HG03342 (cell line): Measurements from ENCODE around the gene CCL3.
A peak's percentile ranks its signal among the peaks of the same experiment; 100 is the strongest.
"Not testable (repeated sequence)": the region's sequence is repeated elsewhere in the genome, so short reads cannot be mapped to it uniquely, and the experiment has no call there.

ENCODE experiments used
- ATAC-seq: cut with Tn5 transposase; IDR thresholded peaks from one replicate; pipeline ENCODE4 v1.9.1; 2021; ENCODE audit warnings: mild to moderate bottlenecking, moderate library complexity; ENCODE audit not compliant: unreplicated experiment

The CCL3 gene

DNA sequence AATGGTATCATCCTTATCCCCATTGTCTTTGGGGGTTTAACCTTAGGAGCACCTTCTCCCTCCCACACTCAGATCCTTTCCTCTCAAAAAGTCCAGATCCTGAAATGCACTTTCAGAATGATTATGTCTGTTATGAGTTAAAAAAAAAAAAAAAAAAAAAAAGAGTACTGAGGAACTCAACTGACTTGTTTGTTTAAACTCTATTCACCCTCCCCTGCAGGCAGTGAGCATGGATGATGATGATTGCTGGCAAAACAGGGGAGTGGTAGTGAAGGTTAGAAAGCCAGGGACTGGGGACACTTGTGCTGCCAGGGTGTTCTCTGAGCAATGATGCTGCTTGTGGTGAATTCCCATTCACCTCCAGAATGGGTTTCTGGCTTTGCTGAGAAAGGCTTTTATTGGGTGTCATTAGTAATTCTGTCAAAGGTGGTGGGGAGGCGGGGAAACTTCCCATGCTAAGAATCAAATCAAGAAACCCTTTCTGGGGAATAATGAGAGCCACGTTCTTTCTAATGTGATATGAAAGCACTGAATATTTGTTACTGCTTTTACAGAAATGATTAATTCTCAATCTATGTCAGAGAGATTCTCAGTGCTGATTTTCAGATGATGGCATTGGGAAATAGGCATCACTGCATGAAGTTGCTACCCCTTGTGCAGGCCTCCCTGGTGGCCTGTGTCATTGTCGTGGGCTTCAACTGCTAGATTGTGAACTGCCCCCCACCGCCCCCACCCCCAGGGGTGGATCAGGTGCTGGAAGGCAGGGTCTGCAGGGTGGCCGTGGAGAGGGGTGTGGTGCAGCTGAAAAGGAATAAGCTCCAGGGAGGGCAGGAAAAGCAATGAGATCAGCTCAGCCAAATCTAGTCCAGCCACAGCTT lies 27.8 kb upstream of the CCL3 start:
- ATAC-seq: no peak

DNA sequence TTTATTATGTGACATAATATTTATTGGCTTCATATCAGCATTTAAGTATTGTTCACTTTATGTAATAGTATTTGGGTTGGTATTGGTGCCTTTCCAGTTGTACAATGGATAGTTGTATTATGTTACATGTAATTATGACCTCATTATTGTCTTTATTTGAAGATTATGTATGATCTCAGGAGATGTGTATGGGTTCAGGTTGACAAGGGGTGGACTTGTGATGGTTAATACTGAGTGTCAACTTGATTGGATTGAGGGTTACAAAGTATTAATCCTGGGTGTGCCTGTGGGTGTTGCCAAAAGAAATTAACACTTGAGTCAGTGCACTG lies 25.7 kb upstream of the CCL3 start:
- not testable (repeated sequence) for ATAC-seq

DNA sequence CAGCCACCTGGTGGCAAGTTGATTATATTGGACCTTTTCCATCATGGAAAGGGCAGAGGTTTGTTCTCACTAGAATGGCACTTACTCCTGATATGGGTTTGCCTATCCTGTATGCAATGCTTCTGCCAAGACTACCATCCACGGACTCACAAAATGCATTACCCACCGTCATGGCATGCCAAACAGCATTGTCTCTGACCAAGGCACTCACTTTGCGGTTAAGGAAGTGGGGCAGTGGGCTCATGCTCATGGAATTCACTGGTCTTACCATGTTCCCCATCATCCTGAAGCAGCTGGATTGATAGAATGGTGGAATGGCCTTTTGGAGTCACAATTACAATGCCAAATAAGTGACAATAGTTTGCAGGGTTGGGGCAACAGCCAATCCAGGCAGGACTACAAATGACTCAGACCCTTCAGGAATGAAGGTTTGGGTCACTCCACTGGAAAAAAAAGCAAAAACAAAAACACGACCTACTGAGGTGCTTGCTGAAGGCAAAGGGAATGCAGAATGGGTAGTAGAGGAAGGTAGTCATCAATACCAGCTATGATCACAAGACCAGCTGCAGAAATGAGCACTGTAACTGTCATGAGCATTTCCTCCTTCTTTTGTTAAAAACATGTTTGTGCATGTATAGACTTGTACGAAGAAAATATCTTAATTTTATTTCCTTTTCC lies 25.2 kb upstream of the CCL3 start:
- ATAC-seq: not testable (repeated sequence)

DNA sequence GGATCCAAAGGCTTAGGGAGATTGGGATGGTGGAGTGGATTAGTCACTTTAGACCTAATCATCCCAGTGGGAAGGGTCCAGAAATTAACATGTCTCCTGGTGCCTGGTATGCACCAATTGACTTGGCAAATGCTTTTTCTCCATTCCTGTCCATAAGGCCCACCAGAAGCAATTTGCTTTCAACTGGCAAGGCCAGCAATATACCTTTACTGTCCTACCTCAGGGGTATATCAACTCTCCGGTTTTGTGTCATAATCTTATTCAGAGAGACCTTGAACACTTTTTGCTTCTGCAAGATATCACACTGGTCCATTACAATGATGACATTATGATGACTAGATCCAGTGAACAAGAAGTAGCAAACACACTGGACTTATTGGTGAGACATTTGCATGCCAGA lies 23.2 kb upstream of the CCL3 start:
- not testable (repeated sequence) for ATAC-seq

DNA sequence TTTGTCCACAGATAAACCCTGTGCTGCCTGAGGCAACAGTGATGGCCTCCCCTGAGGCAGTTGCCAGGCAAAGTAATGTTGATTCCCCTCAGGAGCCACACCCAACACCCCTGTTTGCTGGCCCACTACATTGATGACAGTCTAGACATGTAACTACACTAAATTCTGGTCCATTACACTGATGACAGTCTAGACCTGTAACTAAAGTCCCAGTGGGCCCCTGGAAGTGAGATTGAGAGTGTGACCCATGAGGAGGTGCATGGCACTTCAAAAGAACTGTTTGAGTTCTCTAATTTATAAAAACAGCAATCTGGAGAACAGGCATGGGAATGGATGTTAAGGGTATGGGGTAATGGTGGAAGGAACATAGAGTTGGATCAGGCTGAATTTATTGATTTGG lies 22.6 kb upstream of the CCL3 start:
- no peak for ATAC-seq

DNA sequence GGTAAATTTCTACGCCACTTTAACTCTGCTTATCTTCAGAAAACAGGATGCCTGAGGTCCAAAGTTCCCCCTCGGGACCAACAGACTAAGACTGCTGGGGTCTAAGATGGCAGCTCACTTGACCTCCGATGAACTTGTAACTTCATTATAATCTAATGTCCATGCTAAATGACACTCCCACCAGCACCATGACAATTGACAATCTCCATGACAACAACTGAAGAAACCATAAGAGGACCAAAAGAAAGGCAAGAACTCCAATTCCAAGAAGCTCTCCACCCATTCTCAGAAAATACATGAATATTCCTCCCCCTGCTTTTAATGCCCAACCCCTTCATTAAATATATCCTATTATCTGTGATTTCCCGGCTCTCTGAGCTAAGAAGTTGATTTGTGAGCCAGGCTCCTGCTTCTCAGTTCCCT lies 21.1 kb upstream of the CCL3 start:
- no peak for ATAC-seq

DNA sequence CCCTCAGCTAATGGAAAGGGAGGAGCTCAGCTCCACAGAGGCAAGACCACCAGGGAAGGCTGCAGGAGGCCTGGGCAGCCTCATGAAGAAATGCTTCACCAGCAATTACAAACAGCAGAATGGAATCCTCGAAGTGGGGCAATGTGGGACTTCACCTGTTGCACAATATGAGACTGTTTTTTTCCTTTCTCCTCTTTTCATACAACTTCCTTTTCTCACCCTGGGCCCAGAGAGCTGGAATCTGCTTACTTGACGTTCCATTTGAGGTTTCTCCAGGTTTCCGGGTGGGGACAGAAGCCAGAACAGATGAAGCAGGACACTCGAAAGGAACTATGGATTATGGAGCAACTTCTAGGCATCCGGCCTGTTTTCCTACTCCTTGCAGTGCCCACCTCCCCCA lies 18.3 kb upstream of the CCL3 start:
- ATAC-seq: not testable (repeated sequence)

DNA sequence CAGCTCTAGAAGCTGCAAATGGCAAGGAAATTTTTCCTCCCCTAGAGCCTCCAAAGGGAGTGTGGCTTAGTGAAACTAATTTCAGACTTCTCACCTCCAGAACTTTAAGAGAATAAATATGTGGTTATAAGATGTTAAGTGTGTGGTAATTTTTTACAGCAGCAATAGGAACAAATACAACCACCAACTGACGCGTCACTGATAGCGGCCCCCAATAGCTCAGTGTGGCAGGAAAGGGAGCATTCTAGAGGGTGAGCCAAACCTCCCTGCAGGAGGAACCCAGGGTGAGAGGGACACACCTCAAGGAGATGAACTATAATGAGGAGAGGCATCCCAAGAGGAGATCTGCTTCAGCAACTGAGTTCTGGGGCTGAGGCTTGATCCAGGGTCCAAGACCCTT lies 17.7 kb upstream of the CCL3 start:
- ATAC-seq: no peak

DNA sequence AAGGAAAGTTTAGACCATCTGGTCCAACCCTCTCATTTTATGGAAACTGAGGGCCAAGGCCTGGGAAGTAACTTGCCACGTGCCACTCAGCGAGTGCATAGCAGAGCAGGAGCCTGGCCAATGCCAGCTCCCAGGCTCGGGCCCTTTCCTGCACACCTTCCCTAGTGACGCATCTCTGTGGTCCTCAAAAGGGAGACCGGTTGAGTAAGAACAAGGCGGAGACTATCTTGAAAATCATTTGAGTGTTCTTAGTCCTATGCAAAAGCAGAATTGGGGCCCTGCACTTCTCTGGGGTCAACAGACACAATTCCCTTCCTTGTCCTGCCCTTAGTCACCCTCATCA lies 16.5 kb upstream of the CCL3 start:
- ATAC-seq: no peak

DNA sequence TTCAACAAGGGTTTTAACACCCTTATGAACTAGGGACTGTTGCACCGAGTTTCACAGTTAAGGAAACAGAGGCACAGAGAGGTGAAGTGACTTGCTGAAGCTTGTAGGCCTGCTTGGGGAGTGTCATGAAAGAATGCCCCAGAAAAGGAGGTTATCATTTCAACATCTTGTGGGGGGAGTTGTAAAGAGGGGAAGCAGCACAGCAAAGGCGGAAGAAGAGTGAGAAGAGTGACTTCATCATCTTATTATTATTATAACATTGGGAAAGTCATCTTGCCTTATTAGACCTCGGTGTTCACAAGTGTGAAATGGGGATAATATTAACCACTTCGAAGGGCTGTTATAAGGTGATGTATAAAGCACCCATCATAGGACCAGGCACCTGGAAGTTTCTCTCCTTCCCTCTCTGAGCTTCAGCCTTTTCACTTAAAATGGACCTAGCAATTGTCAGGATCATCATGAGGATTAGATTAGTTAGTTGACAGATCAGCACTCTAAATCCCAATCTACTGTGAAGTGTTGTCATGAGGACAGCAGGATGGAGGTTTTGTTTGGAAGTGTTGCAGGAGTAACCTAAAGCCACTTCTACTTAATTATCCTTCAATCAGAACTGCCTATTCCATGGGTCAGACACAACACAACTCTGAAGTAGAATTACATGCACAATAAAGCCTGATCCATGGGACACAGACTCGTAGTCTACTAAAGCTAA lies 16.0 kb upstream of the CCL3 start:
- ATAC-seq: no peak

DNA sequence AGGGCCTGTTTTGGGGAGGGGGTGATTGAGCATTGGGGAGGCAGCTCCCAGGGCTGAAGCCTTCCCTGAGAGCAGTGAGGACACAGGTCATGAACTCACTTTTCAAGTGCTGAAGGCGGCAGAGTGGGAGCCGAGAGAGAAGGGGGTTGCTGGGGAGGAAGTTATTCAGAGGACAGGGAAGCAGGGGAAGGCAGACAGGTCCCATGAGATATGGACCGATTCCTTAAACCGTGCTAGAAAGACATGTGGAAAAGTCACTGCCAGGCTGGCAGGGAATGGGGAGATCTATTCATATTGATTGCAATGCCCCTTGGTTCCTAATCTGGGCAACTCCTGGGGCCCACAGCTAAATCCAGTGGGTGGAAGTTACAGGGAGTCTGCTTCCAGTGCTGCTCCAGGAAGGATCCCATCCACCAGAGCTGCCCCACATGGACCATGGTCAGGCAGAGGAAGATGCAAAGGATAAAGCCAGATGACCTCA lies 14.8 kb upstream of the CCL3 start:
- ATAC-seq: no peak

DNA sequence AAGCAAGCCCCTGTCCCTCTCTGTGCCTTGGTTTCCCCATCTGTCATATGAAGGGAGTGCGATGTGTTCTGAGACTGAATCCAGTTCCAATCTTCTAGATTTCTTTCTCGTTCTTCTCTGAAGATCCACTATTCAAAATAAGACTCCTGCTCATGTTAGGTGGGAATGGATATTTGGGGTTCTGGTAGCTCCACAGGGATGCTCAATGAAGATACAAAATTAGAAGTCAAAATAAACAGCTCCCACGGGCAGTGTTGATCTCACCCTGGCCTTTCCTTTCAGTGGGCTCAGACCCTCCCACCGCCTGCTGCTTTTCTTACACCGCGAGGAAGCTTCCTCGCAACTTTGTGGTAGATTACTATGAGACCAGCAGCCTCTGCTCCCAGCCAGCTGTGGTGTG lies 14.3 kb upstream of the CCL3 start:
- not testable (repeated sequence) for ATAC-seq

DNA sequence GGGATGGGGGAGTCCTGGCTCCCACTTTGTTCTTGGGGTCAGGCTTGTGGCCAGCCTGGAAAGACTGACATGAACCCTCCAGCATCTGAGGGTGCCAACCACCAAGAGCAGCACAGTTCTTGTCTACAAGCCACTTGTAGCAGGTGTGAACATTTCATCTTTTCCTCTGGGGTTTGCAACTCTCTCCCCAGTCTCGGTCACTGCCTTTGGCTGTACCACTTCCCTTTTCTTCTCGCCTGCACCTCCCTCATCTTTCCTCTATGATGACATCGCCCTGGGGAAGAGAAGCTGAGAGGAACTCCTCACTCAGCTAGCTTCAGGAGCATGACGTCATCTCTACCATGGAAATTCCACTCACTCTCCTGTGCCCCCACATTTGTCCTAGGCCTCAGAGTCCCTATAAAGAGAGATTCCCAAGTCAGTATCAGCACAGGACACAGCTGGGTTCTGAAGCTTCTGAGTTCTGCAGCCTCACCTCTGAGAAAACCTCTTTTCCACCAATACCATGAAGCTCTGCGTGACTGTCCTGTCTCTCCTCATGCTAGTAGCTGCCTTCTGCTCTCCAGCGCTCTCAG lies 13.5 kb upstream of the CCL3 start, which contains the start of gene CCL4:
Gene CCL4 (plus strand): TSS at position 427 of the 575 bp plus-strand sequence. CDS start 79 bp downstream, at position 506.
- ATAC-seq: peak; percentile 72

DNA sequence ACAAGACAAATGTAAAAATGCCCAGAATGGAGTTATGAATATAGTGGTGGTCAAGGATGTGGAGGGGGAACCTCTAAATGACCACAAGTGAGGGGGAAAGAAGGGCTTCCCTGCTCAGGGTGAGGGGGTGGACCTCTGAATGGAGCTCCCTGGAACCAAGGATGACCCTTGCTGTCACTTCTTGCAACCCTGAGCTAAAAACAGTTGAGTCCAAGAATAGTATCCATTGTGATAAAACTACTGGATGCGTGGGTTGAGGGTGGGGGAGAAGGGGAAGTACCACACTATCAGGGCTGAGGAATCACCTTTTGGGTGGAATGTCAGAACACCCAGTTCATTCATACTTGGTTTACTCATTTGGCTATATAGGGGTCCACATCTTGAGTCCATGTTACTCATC lies 9.1 kb upstream of the CCL3 start:
- not testable (repeated sequence) for ATAC-seq

DNA sequence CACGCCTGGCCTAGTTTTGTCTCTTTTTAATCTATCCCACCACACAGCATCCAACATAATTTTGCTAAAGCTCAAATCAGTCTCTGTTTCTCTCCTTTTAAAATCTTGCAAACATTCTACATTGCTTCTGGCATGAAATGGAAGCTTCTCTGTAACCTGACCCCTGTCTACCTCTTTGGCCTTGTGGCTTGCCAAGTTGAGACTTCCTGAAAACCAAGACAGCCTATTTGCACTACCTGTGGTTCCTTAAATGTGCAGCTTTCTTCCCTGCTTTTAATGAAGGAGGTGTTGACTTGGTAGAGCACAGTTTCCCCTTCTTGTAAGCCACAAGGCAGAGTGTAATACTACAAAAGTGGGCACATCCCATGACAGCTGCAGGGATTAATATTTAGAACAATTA lies 6.0 kb upstream of the CCL3 start:
- no peak for ATAC-seq

DNA sequence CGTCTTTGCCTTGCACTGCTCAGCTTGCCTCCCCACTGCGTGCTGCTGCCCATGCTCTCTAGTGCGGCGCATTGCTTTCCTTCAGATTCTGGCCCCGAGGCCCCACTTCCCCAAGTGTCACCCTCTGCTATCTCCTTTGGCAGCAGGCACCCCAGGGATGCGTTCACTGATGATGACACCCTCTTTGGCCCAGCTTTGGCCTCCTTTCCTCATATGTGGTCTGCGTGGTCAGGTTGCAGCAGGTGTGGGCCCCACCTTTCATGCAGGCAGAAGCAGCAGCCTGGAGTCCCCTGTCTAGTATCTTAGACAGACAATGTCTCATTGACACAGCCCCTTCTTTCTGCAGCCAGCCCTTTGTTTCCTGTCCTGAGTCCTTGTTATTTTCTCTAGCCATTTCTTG lies 4.8 kb upstream of the CCL3 start:
- no peak for ATAC-seq

DNA sequence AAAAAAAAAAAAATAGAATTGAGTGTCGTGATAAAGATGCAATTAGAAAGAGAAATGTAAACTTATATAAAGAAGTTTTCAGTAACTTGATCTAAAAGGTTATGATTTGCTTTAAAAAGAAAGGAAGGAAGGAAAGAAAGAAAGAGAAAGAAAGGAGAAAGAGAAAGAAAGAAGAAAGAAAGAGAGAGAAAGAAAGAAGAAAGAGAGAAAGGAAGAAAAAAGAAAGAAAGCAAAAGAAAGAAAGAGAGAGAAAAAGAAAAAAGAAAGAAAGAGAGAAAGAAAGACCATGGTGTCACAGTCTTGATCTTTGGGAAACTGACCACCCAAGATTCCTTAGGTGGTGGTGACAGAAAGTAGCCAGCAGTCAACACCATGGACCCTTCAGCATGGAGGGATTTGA lies 4.3 kb upstream of the CCL3 start:
- ATAC-seq: no peak

DNA sequence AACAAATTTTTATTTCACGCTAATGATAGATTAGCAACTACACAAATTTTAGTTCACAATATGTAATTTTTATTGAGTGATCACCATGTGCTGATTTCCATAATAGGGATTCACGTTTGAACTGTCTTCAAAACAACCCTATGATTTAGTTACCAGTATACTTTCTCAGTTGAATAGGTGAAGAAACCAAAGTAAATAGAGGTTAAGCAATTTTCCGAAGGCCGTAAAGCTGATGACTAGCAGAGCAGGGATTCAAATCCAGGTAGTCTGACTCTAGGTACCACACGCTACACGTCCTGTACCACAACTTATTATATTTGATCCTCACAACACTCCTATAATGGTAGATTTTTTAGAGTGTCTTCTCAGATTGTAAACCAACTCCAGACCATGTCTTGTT lies 2.8 kb upstream of the CCL3 start:
- ATAC-seq: not testable (repeated sequence)

DNA sequence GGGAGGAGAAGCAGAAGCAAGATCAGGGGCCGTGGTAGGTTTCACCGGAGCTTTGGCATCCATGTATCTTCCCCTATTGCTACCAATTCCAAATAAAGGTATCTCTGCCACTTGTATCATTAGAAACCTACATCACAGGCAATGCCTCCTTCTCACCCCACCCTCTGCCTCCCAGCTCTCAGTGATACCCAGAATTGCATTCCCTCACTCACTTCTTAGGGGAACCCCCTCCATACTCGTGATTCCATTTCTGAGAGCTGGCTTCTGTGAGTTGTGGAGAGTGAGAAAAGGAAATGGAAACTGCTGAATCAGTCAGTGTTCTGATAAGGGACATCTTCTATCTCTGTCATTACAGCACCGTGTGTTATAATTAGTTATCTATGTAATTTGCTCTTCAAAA lies 2.3 kb upstream of the CCL3 start:
- no peak for ATAC-seq

DNA sequence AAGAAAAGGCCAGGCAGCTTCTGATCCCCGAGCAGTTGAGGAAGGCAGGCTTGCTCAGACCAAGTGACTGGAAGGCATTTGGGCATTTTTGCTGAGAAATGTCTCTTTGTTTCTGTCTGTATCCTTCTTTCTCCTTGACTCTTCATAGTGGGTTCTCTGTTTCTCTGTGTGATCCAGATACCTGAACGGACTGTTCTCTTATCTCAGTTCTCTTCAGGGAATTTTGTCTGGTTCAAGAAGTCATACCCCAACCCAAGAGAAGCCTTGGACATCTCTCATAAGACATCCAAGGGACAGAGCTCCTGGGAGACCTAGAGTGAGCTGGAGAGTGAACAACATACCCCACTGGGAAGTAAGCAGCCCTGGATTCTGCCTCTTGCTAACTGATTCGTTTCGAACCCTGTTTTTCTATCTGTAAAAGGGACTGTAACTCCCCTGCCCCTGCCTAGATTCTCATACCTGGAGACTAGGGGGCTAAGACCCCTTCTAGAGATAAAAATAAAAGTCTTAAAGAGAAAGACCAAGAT lies 541 bp downstream of the CCL3 start:
- ATAC-seq: no peak

DNA sequence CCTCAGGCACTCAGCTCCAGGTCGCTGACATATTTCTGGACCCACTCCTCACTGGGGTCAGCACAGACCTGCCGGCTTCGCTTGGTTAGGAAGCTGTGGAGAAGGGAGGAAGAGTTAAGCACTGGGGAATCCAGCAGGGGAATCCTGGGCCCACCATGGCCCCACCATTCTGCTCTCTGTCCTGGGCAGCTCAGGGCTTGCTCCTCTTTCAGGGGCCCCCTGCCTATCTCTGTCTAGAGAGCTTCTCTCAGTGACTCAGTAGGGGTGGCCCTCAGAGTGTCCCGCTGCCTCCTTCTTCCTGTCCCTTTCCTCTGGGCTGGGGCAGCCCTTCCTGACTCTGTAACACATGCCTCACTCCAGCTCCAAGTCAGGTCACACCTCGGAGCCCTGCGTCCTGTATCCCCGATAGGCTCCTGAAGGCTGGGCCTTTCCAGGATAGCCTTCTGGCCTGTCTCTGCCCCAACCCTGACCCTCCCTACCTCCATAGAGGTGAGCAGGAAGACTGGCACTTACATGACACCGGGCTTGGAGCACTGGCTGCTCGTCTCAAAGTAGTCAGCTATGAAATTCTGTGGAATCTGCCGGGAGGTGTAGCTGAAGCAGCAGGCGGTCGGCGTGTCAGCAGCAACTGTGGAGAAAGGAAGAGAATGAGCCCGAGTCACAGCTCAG lies 1.1 kb downstream of the CCL3 start:
- ATAC-seq: no peak
